Activated effector memory CD4-positive, alpha-beta T cell treated with anti-CD3 and anti-CD28 coated beads, Interleukin-2, amount 50 U/mL, for 16 hours (primary cell): ENCODE data around the gene SCUBE2.
A peak's percentile ranks its signal among the peaks of the same experiment; 100 is the strongest.
"Not testable (repeated sequence)": the region's sequence is repeated elsewhere in the genome, so short reads cannot be mapped to it uniquely, and the experiment has no call there.

Experiments used
- DNase-seq: peaks from one replicate; pipeline ENCODE4 v3.0.0-alpha.2; 2020

Gene SCUBE2

GRCh38 chr11:9003573-9004182, 87.7 kb downstream of the SCUBE2 start, which contains the start of gene NRIP3:
Gene NRIP3 (minus strand): TSS chr11:9004001. CDS start chr11:9003935, 66 bp downstream.
- DNase-seq, result peak; percentile 92

- peak; percentile 66 for DNase-seq
Measured at GRCh38 chr11:9002920-9003572, 88.4 kb downstream of the SCUBE2 start.

GRCh38 chr11:9001736-9002135, 89.7 kb downstream of the SCUBE2 start:
- peak; percentile 70 for DNase-seq

GRCh38 chr11:8998017-8998416, 93.4 kb downstream of the SCUBE2 start:
- no peak for DNase-seq

GRCh38 chr11:8997451-8997850, 93.9 kb downstream of the SCUBE2 start:
- no peak for DNase-seq

GRCh38 chr11:8989453-8989852, 101.9 kb downstream of the SCUBE2 start:
- DNase-seq, result no peak

GRCh38 chr11:8988329-8989234, 102.8 kb downstream of the SCUBE2 start:
- DNase-seq, result no peak

GRCh38 chr11:8987446-8987845, 104.0 kb downstream of the SCUBE2 start:
- no peak for DNase-seq

- DNase-seq, result not testable (repeated sequence)
Measured at GRCh38 chr11:8986772-8987171, 104.6 kb downstream of the SCUBE2 start.

GRCh38 chr11:8985462-8985861, 105.9 kb downstream of the SCUBE2 start:
- DNase-seq, result no peak

GRCh38 chr11:8983552-8983951, 107.8 kb downstream of the SCUBE2 start:
- DNase-seq, result no peak

GRCh38 chr11:8980485-8980884, 110.9 kb downstream of the SCUBE2 start:
- no peak for DNase-seq

- not testable (repeated sequence) for DNase-seq
Measured at GRCh38 chr11:8979365-8979764, 112.0 kb downstream of the SCUBE2 start.

GRCh38 chr11:8973121-8973520, 118.3 kb downstream of the SCUBE2 start:
- DNase-seq, result no peak

- no peak for DNase-seq
Measured at GRCh38 chr11:8971924-8972316, 119.5 kb downstream of the SCUBE2 start.

GRCh38 chr11:8971196-8971923, 120.0 kb downstream of the SCUBE2 start:
- DNase-seq, result no peak
